Measurements from ENCODE around the gene SMARCA5.

Gene SMARCA5, protein sequence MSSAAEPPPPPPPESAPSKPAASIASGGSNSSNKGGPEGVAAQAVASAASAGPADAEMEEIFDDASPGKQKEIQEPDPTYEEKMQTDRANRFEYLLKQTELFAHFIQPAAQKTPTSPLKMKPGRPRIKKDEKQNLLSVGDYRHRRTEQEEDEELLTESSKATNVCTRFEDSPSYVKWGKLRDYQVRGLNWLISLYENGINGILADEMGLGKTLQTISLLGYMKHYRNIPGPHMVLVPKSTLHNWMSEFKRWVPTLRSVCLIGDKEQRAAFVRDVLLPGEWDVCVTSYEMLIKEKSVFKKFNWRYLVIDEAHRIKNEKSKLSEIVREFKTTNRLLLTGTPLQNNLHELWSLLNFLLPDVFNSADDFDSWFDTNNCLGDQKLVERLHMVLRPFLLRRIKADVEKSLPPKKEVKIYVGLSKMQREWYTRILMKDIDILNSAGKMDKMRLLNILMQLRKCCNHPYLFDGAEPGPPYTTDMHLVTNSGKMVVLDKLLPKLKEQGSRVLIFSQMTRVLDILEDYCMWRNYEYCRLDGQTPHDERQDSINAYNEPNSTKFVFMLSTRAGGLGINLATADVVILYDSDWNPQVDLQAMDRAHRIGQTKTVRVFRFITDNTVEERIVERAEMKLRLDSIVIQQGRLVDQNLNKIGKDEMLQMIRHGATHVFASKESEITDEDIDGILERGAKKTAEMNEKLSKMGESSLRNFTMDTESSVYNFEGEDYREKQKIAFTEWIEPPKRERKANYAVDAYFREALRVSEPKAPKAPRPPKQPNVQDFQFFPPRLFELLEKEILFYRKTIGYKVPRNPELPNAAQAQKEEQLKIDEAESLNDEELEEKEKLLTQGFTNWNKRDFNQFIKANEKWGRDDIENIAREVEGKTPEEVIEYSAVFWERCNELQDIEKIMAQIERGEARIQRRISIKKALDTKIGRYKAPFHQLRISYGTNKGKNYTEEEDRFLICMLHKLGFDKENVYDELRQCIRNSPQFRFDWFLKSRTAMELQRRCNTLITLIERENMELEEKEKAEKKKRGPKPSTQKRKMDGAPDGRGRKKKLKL

DNA sequence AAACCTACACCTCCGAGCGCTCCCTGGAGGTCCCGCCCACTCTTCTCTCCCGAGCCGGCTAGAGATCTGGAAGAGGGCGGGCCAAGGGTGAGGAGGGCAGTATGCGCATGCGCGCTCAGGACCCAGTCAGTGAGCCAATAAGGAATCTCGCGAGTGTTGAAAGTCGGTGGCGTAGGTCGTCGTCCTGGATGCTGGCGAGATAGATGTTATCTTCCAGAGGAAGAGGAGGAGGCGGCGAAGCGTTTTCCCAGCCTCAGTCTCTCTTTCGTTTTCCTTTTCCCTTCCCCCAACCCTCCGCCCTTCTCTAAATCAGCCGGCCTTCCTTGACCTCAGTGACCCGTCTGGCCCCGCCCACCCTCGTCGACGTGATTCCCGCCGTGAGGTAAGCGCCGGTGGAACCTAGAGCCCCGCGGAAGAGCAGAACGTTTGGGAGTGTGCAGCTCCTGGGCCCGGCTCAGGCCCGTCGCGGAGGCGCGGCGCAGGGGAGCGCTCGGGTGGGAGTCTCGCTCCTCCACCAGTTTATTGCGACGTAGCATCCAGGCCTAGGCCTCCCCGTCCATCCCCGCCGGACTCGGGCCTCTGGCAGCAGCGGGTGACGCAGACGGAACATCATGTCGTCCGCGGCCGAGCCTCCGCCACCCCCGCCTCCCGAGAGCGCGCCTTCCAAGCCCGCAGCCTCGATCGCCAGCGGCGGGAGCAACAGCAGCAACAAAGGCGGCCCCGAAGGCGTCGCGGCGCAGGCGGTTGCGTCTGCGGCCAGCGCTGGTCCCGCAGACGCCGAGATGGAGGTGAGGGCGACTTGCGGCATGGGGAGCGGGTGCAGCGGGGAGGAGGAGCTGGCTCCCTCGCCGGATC is at the start of gene SMARCA5:
SMARCA5 (plus strand) TSS at position 389 of the 855 bp plus-strand sequence; CDS start at position 612, 223 bp downstream.
- peak; percentile 54 for DNase-seq (ENCODE audit: insufficient read length, low spot score)
- TF ChIP-seq CTCF (IDR thresholded peaks at IDR 0.05; ENCODE audit: insufficient read depth, missing control alignments) = no peak
- peak; percentile 58 for FAIRE-seq

DNA sequence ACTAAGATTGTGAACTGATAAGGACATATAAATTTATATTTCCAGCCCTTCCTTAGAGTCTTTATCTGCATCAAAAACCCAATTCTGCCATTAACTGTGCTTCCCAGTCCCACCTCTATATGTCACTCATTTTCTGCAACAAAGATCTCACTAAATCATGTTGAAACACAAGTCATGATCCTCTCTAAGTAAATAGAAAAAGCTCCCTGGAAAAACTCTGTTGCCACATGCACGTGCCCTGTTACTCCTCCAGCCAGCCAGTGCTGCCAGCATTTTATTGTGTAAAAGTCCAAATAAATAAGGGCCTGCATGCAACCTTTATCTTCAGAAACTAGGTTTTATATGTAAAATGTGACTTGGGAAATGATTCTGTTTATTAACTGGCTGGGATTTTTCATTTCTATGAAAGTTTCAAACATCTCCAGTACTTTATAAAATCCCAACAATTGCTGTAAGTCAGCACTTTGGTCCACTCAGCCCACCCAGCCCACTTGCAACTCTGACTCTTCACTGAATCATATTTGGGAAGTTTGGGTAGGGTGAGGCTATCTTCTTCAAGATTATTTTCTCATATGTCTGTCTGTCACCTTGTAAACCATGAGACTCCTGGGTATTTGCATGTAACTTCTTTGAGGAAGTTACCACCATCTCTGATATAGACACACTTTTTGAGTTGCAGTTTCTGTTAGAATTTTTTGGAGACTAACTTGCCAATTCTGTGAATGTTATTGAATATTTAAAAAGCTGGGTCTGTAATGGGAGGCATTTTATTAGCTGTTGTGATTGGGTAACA is 40.0 kb upstream of the SMARCA5 start:
- FAIRE-seq = no peak
- TF ChIP-seq CTCF (IDR thresholded peaks at IDR 0.05; ENCODE audit: insufficient read depth, missing control alignments) = no peak
- DNase-seq (ENCODE audit: insufficient read length, low spot score) = no peak

DNA sequence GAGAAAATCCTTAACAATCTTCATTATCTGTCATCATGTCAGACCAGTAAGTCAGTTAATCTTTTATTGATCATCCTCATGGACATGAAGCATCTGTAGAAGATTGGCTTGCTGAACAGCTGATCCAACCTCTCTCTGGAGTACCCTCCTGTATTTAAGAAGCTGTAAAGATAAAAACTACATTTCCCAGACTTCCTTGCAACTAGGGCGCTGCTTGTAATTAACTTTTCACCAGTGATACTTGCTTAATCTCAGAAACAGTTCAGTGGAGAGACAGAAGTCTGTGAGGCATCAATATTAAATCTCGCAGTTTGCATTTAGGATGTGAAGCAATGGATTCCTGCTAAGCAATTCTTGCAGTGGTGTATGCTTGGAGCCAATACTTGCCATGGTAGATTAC is 36.0 kb upstream of the SMARCA5 start:
- FAIRE-seq (no peak), DNase-seq (ENCODE audit: insufficient read length, low spot score) (no peak)
- no peak for TF ChIP-seq CTCF (IDR thresholded peaks at IDR 0.05; ENCODE audit: insufficient read depth, missing control alignments)

DNA sequence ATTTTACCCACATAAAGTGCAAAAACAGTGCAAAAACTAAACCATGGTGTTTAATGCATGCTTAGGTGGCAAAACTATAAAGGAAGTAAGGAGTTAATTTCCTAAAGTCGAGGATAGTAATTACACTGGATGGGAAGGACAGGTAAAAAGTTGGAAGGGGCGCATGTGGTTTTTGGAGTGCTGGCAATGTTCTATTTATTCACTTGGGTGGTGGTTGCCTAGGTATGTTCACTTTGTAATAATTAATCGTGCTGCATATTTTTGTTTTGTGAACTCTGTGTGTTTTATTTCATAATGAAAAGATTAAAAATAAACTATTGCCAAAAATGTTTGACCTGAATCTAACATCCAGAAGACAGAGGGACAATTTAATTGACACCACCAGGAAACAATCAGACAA is 32.1 kb upstream of the SMARCA5 start:
- FAIRE-seq = no peak
- no peak for TF ChIP-seq CTCF (IDR thresholded peaks at IDR 0.05; ENCODE audit: insufficient read depth, missing control alignments)
- no peak for DNase-seq (ENCODE audit: insufficient read length, low spot score)

- peak; percentile 80 for TF ChIP-seq CTCF (IDR thresholded peaks at IDR 0.05; ENCODE audit: insufficient read depth, missing control alignments)
- FAIRE-seq (no peak), DNase-seq (ENCODE audit: insufficient read length, low spot score) (no peak)
Measured at GRCh38 chr4:143482840-143483239, 30.7 kb upstream of the SMARCA5 start.

DNA sequence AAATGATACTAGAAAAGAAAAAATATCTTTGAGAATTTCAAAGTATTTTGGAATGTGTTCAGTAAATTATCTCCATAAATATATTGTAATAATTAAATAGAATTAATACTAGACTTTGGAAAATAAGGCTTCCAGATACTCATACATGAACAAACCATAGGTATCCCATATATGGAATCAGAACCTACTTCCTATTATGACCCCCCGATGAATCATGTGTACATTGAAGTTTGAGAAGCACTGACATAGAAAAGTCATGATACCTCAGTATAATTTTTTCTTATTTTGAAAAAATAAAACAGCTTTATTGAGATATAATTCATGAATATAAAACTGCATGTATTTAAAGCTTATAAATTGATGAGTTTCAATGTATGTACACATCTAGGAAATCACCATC is 27.2 kb upstream of the SMARCA5 start:
- FAIRE-seq (no peak), DNase-seq (ENCODE audit: insufficient read length, low spot score) (no peak)
- no peak for TF ChIP-seq CTCF (IDR thresholded peaks at IDR 0.05; ENCODE audit: insufficient read depth, missing control alignments)

Measured in D721Med (cell line).